HCT116 (cell line): ENCODE data around the gene THAP3. TPM values are rescaled to one million over a fixed set of nuclear protein-coding genes. Genes with fewer than 3 reads are reported as not detected.

ENCODE experiments used
- ATAC-seq: fragments of 200-7000 bp; cut with Tn5 transposase; 2 replicates; pipeline ENCODE4 v1.9.1; 2020; ENCODE audit warnings: mild to moderate bottlenecking, moderate library complexity
- BruUV-seq: library from RNA; stranded (reverse); fragments of 400-500 nt; replicated peaks from 2 replicates; lab custom pipeline; 2021; lab: Mats Ljungman, UMichigan
- CTCF ChIA-PET: fragments of 300-600 bp; sonication (Branson Sonifier 250); formaldehyde crosslinking; loops from one replicate; lab custom pipeline; 2021; ENCODE audit warnings: antibody characterized with exemption; lab: Charles Lee
- POLR2A ChIA-PET: fragments of 300-600, 350-600 bp; sonication (Branson Sonifier 250); formaldehyde crosslinking; loops from one replicate; lab custom pipeline; 2021; ENCODE audit warnings: antibody characterized with exemption; lab: Charles Lee
- RAD21 ChIA-PET, 2 experiments: fragments of 300-600 bp; sonication (Branson Sonifier 250); formaldehyde crosslinking; loops; one replicate each; lab custom pipeline; 2023; ENCODE audit warnings: low total read pairs in 2 of 2; ENCODE audit not compliant: uncharacterized antibody in 2 of 2, unreplicated experiment in 2 of 2, low non-redundant PET in 1 of 2; lab: Charles Lee
- DNase-seq: peaks from one replicate; pipeline ENCODE4 v3.0.0-alpha.2; 2010; ENCODE audit warnings: low read depth, low spot score
- H2AFZ ChIP-seq: fragments of 200-600 bp; shearing (Covaris generic), sonication (generic); 2 replicates; pipeline ENCODE4 v1.6.1; 2017; ENCODE audit warnings: low read depth, mixed run types, mixed read lengths, antibody characterized with exemption, low read length; ENCODE audit not compliant: poor library complexity, severe bottlenecking
- H3K27ac ChIP-seq: 2 replicates; pipeline ENCODE4 v1.5.1; 2012; ENCODE audit warnings: low read depth, low read length
- H3K27me3 ChIP-seq: fragments of 200-600 bp; sonication (generic); 2 replicates; pipeline ENCODE4 v1.6.1; 2016; ENCODE audit warnings: mixed run types, low read length, mixed read lengths; ENCODE audit not compliant: insufficient read depth
- H3K36me3 ChIP-seq, 2 experiments: fragments of 200-500 bp in 1 of 2; fragments of 200-600 bp in 1 of 2; sonication (Bioruptor generic) in 1 of 2; sonication (generic) in 1 of 2; 2 replicates each; pipeline versions ENCODE4 v1.5.1 to v1.6.1; 2014 to 2016; ENCODE audit warnings: low read length in 2 of 2, inconsistent platforms in 1 of 2, mixed read lengths in 1 of 2, mixed run types in 1 of 2; ENCODE audit not compliant: insufficient read depth in 2 of 2, control insufficient read depth in 1 of 2
- H3K4me1 ChIP-seq, 2 experiments: fragments of 200-600 bp in 1 of 2; sonication (generic) in 1 of 2; 2 replicates each; pipeline versions ENCODE4 v1.5.1 to v1.6.1; 2012 to 2017; ENCODE audit warnings: low read length in 2 of 2, inconsistent platforms in 1 of 2, mild to moderate bottlenecking in 1 of 2, mixed read lengths in 1 of 2, mixed run types in 1 of 2, moderate library complexity in 1 of 2; ENCODE audit not compliant: insufficient read depth in 2 of 2, control insufficient read depth in 1 of 2
- H3K4me2 ChIP-seq: fragments of 200-600 bp; sonication (generic); 2 replicates; pipeline ENCODE4 v1.6.1; 2017; ENCODE audit warnings: mixed run types, low read length, mixed read lengths
- H3K4me3 ChIP-seq, 2 experiments: fragments of 200-600 bp in 1 of 2; sonication (generic) in 1 of 2; replicated peaks in 1 of 2; 2 replicates each; pipeline ENCODE4 v1.5.1; 2011 to 2016; ENCODE audit warnings: low read length in 2 of 2, control low read depth in 1 of 2, low read depth in 1 of 2, mild to moderate bottlenecking in 1 of 2, mixed read lengths in 1 of 2, mixed run types in 1 of 2
- H3K79me2 ChIP-seq: fragments of 200-600 bp; sonication (generic); 2 replicates; pipeline ENCODE4 v1.6.1; 2017; ENCODE audit warnings: mild to moderate bottlenecking, mixed run types, low read length, moderate library complexity, mixed read lengths; ENCODE audit not compliant: insufficient read depth
- H3K9ac ChIP-seq: fragments of 200-600 bp; sonication (generic); 2 replicates; pipeline ENCODE4 v1.6.1; 2016; ENCODE audit warnings: low read length, mixed read lengths
- H3K9me2 ChIP-seq: fragments of 200-600 bp; sonication (generic), shearing (Covaris generic); 2 replicates; pipeline ENCODE4 v1.6.1; 2017; ENCODE audit warnings: mixed run types, mild to moderate bottlenecking, moderate library complexity; ENCODE audit not compliant: insufficient read depth
- H3K9me3 ChIP-seq, 2 experiments: fragments of 200-500 bp in 1 of 2; fragments of 200-600 bp in 1 of 2; sonication (Bioruptor generic) in 1 of 2; sonication (generic) in 1 of 2; 2 replicates each; pipeline ENCODE4 v1.6.1; 2014 to 2017; ENCODE audit warnings: low read length in 2 of 2, mixed read lengths in 2 of 2, inconsistent platforms in 1 of 2, low read depth in 1 of 2, mild to moderate bottlenecking in 1 of 2, mixed run types in 1 of 2, moderate library complexity in 1 of 2; ENCODE audit not compliant: control insufficient read depth in 1 of 2, insufficient read depth in 1 of 2
- H4K20me1 ChIP-seq: fragments of 200-600 bp; sonication (generic), shearing (Covaris generic); 2 replicates; pipeline ENCODE4 v1.6.1; 2017; ENCODE audit warnings: mixed run types, mild to moderate bottlenecking, moderate library complexity; ENCODE audit not compliant: insufficient read depth
- ATF3 ChIP-seq: IDR thresholded peaks from 2 replicates; pipeline ENCODE4 v1.6.1; 2012
- EGR1 ChIP-seq: IDR thresholded peaks from 2 replicates; pipeline ENCODE4 v1.6.1; 2012; ENCODE audit warnings: low read depth
- JUND ChIP-seq: IDR thresholded peaks from 2 replicates; pipeline ENCODE4 v1.6.1; 2012
- POLR2A ChIP-seq: IDR thresholded peaks from 2 replicates; pipeline ENCODE4 v1.7.0; 2011; ENCODE audit warnings: borderline replicate concordance; ENCODE audit not compliant: insufficient read depth, insufficient read length; ENCODE audit errors: extremely low read depth
- SIN3A ChIP-seq: IDR thresholded peaks from 2 replicates; pipeline ENCODE4 v1.6.1; 2012; ENCODE audit warnings: low read depth
- ZFX ChIP-seq: fragments of 450-650 bp; IDR thresholded peaks from 2 replicates; pipeline ENCODE4 v1.6.1; 2017
- intact Hi-C: fragments of 100-400 bp; cut with micrococcal nuclease; formaldehyde crosslinking; loops from 2 replicates; pipeline ENCODE4 v1.10.0; 2022
- total RNA-seq: library from RNA; stranded (reverse); gene quantifications from one replicate; pipeline ENCODE4 v1.2.1, GENCODE V29; 2021; ENCODE audit not compliant: unreplicated experiment
- TF ChIP-seq, protein P1 (sequence below), 3 experiments: fragments of 200-600 bp in 1 of 3; sonication (generic) in 1 of 3; IDR thresholded peaks in 2 of 3; conservative IDR thresholded peaks in 1 of 3; 2 replicates each; pipeline ENCODE4 v1.5.1; 2012 to 2017; ENCODE audit warnings: low read depth in 2 of 3, low read length in 2 of 3, antibody characterized with exemption in 1 of 3, borderline replicate concordance in 1 of 3, control low read depth in 1 of 3, mild to moderate bottlenecking in 1 of 3, mixed read lengths in 1 of 3, mixed run types in 1 of 3, moderate library complexity in 1 of 3; ENCODE audit not compliant: insufficient read depth in 1 of 3

THAP3 gene
- total RNA-seq, 1 experiment from 2014 or later = 23.1 TPM

DNA sequence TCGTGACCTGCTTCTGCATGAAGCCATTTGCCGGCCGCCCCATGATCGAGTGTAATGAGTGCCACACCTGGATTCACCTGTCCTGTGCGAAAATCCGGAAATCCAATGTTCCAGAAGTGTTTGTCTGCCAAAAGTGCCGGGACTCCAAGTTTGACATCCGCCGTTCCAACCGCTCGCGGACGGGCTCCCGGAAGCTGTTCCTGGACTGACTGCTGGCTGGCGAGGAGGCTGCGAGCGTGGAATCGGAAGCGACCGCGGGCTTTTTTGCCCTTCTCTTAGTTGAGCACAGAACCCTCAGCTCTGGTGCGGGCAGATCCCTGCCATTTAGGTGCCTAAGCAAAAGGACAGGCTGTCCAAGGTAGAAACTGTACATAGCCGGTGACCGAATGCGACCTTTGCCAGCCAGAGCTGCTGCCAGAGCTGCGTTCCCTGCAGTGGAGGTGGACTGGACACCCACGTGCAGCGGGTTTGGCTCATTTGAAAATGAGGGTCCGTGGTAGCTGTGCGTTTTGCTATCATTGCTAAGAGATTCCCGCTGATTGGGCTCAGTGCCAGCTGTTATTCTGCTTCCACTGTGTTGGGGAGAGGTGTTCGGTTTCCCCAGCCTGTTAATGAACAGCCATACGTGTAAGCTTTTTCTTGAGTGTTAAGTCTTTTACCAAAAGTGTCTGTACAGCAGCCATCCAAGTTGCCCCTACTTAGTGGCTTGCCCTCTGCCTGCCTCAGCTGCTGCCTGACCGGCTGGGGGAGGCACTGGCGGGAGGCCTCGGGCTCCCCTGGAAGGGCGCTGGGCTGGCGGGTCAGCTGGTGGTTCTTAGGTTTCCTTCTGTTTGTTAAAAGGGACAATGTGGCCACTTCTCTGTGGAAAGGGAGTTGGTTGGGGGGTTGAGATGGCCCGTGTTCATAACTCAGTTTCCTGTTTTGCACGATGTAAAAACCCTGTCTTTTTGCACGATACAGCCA, 3.0 kb upstream of the THAP3 start:
- CTCF ChIA-PET = no interaction called here
- Histone ChIP-seq H3K27ac (no peak overlapping the region), H3K4me2 (no peak overlapping the region), H3K4me3 (no peak overlapping the region), H3K9me2 (no peaks in the 10 kb centered on the region), H4K20me1 (no peaks in the 10 kb centered on the region; the same call in 1 of the 2 replicates), H2AFZ (no peak overlapping the region), H3K9ac (no peak overlapping the region), H3K9me3 (no peaks in the 10 kb centered on the region), H3K27me3 (no peaks in the 10 kb centered on the region), H3K36me3 (peaks cover 27 to 40% of the 10 kb centered on the region in 2 experiments), H3K4me1 (peaks cover 0 to 22% of the 10 kb centered on the region in 2 experiments; a peak in 2 of 4 replicates), H3K79me2 (peaks cover 83% of the 10 kb centered on the region)
- intact Hi-C loops = no loop called here
- TF ChIP-seq POLR2A (no peak), EGR1 (no peak), ZFX (no peak), ATF3 (no peak), JUND (no peak), SIN3A (no peak)
- TF ChIP-seq, protein P1, sequence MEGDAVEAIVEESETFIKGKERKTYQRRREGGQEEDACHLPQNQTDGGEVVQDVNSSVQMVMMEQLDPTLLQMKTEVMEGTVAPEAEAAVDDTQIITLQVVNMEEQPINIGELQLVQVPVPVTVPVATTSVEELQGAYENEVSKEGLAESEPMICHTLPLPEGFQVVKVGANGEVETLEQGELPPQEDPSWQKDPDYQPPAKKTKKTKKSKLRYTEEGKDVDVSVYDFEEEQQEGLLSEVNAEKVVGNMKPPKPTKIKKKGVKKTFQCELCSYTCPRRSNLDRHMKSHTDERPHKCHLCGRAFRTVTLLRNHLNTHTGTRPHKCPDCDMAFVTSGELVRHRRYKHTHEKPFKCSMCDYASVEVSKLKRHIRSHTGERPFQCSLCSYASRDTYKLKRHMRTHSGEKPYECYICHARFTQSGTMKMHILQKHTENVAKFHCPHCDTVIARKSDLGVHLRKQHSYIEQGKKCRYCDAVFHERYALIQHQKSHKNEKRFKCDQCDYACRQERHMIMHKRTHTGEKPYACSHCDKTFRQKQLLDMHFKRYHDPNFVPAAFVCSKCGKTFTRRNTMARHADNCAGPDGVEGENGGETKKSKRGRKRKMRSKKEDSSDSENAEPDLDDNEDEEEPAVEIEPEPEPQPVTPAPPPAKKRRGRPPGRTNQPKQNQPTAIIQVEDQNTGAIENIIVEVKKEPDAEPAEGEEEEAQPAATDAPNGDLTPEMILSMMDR (IDR thresholded peaks at IDR 0.05 in 2 of 3, conservative IDR thresholded peaks at IDR 0.05 in 1 of 3; ENCODE audit: borderline replicate concordance in 1 of 3, insufficient read depth in 1 of 3, low read depth in 2 of 3, low read length in 2 of 3) = no peak
- DNase-seq (no peak), ATAC-seq (no peak)
- RAD21 ChIA-PET = no interaction called here
- no TSS peak for BruUV-seq
- POLR2A ChIA-PET = no interaction called here
